C4-2B (cell line): Measurements from ENCODE around the gene TOP1.

ENCODE experiments used
- H3K27ac ChIP-seq: fragments of 450-650 bp; 2 replicates; pipeline ENCODE4 v1.5.1; 2017
- ZFX ChIP-seq: fragments of 450-650 bp; IDR thresholded peaks from 2 replicates; pipeline ENCODE4 v1.6.1; 2017
- TF ChIP-seq, protein P1 (sequence below): fragments of 450-650 bp; conservative IDR thresholded peaks from 2 replicates; pipeline ENCODE4 v1.5.1; 2017; ENCODE audit warnings: mild to moderate bottlenecking

The TOP1 gene

DNA sequence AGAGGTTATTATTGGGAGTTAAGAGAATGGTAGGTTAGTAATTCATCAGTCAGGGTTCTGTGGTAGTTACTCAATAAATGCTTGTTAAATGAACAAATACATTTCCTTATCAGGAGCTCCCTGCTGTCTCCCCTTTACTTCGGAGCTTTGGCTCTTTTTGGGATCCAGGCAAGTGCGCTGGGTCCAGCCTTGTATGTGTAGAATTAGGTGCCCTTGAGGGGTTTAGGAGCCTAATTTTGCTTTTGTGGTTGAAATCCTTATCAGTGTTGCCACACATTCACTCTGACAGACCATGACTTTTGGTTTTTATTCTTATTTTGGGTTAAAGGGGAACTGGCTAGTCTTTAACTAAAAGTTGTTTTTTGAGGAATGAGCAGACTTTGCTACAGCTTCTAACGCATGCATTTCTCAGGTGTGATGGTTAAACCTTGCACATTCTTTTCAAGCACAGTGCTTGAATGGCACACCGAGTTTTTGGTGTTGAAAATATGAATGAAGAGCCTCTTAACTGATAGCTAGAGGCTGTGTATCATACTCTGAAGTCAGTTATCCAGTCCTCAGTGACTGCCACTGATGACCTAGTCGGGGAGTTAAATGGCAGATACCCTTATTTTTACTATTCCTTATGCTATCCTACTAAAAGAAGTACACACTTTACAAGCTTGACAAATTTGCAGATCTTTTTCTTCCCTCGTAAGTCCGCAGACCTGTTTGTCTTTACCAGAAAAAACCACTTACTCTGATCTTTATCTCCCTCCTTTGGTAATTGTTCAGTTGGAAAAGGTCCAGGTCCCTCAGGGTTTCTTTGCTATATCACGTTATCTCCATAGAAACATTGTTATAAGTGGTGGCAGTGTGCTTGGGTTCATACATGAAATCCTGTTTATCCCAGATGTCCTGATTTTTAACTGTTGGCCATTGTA is 58.0 kb downstream of the TOP1 start:
- TF ChIP-seq, protein P1, sequence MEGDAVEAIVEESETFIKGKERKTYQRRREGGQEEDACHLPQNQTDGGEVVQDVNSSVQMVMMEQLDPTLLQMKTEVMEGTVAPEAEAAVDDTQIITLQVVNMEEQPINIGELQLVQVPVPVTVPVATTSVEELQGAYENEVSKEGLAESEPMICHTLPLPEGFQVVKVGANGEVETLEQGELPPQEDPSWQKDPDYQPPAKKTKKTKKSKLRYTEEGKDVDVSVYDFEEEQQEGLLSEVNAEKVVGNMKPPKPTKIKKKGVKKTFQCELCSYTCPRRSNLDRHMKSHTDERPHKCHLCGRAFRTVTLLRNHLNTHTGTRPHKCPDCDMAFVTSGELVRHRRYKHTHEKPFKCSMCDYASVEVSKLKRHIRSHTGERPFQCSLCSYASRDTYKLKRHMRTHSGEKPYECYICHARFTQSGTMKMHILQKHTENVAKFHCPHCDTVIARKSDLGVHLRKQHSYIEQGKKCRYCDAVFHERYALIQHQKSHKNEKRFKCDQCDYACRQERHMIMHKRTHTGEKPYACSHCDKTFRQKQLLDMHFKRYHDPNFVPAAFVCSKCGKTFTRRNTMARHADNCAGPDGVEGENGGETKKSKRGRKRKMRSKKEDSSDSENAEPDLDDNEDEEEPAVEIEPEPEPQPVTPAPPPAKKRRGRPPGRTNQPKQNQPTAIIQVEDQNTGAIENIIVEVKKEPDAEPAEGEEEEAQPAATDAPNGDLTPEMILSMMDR, result no peak
- TF ChIP-seq ZFX, result no peak
- H3K27ac ChIP-seq, result peak overlapping the region; percentile 71

DNA sequence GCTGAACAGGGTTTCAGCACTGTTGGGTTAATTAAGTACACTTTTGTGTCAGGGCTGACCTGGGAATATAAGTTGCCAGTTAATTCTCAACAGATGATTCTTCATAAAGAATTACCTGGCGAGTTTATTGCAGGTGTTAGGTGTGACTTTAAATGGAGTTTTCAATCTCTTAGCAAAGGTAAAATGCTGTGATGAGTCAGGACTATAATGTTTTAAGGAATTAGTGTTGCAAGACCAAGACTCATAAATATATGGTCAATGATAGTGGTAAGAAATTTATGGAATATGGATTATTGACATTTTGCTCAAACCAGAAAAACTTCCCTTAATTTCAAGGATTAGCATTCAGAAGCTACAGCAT is 58.7 kb downstream of the TOP1 start:
- no peak for TF ChIP-seq ZFX
- TF ChIP-seq, protein P1, result no peak
- H3K27ac ChIP-seq, result no peak overlapping the region

DNA sequence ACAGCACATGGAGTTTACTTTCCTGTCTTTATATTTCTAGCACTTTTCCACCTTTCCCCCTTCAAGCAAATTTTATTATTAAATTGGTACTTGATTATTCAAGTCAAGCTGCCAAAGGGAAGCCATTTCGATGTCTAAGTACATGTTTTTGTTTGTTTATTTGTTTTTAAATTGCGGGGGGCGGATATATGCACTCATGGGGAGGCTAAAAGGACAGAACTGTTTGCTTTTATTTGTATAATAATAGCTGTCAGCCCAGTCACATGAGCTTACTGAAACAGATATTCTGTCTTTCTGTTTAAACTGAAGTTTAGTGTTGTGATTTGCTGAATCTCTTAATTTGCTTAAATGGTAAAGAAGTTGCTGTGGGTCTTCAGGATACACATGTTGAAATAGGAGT is 59.2 kb downstream of the TOP1 start:
- peak overlapping the region; percentile 64 for H3K27ac ChIP-seq
- TF ChIP-seq ZFX, result no peak
- TF ChIP-seq, protein P1, result no peak

DNA sequence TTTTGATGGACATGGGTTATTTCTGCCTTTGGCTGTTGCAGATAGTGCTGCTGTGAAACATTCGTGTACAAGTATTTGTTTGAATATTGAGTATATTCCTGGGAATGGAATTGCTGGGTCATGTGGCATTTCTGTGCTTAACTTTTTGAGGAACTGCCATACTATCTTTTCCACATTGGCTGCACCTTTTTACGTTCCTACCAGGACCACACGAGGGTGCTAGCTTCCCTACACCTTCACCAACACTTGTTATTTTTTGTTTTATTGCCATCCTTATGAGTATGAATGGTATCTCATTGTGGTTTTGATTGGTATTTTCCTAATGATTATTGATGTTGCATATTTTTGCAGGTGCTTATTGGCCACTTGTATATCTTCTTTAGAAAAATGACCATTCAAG is 60.9 kb downstream of the TOP1 start:
- no peak for TF ChIP-seq ZFX
- TF ChIP-seq, protein P1, result no peak; the same call in 1 of the 2 replicates
- no peak overlapping the region for H3K27ac ChIP-seq

DNA sequence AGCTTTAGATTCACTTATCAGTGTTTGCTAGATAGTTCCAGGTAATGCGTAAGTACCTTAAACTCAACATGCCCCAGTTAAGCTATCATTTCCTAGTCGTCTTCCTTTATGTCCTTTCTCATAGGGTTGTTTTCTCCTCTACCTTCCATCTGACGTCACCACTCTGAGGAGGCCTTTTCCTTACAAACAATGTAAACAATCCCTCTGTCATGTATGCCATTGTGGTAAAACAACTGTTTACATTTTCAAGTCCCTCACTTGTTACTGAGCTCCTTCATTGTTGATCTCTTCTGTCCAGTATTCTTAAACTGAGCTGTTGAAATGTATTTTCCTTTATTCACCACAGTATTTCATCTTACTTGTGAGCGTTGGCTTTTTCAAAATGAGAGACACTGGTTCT is 63.3 kb downstream of the TOP1 start:
- peak overlapping the region; percentile 43; the same call in 1 of the 2 replicates for H3K27ac ChIP-seq
- TF ChIP-seq, protein P1, result no peak

DNA sequence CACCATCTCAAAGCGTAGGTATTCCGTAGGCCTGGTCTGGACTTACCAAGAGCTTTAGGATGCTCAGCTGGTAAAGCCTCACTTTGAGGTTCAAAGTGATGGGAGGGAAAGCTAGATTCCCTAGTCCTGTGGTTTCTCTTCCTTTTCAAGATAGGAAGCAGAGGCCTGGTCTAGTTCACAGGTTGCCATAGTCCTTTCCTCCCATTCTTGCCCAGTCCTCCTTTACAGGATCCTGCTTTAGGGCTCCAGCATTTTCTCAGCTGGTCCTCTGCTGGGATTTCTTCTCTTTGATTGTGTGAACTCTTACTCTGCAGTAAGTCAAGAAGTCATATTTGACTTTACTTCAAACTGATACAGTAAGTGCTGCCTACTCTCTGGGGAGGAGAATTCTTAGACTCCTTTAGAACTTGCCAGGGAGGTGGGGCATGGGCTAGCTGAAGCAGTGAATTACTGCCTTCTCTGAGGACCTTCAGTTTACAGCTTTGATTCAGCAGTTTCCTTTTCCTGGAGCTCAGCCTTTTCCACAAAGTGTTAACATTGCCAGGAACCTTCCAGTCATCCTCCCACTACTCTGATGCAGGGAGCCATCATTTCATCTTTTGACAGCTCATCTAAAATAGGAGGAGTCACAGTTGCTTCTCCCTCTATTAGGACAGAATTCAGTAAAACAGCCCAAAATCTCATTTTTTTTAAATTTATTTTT is 65.9 kb downstream of the TOP1 start:
- H3K27ac ChIP-seq, result no peak overlapping the region
- TF ChIP-seq ZFX, result no peak

DNA sequence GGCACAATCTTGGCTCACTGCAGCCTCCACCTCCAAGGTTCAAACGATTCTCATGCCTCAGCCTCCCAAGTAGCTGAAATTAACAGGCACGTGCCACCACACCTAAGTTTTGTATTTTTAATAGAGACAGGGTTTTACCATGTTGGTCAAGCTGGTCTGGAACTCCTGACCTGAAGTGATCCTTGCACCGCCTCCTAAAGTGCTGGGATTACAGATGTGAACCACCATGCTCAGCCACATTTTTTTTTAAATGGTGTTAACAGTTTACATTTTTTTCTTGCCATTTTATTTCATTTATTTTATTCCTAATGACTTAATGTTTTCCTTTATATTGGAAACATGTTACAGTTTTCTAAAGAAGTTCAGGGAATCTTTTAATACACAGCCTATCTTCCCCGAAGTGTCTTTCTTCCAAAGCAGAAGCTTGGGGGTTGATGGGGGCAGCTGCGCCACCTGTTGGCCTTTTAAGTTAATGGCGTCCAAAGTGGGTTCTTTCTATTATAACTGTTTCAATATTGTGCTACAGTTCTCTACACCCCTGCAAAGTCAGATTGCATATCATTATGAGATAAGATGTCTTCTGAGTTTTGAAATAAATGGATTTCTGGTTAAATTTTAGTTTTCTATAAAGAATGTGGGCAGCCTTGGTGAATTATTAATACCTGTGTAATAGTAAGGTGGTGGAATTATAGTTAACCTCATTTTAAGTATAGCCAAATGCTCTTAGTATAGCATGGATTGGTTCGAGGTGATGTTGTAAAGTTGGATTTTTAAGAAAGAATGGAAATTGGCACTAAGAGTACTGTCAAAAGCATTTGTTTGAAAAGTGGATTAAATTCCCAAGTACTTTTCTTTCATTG is 66.7 kb downstream of the TOP1 start:
- H3K27ac ChIP-seq, result no peak overlapping the region
- no peak for TF ChIP-seq ZFX
- TF ChIP-seq, protein P1, result peak; percentile 96
